Lower leg skin (tissue), 3 donors: ENCODE results near the gene S100Z.

ENCODE experiments used
- POLR2A ChIP-seq, 2 donors: fragments of 450-650 bp; IDR thresholded peaks; one replicate each; pipeline ENCODE4 v1.6.1; 2016 to 2017; ENCODE audit warnings: antibody characterized with exemption in 2 of 2, mild to moderate bottlenecking in 1 of 2, moderate library complexity in 1 of 2
- TF ChIP-seq, protein P1 (sequence below), 3 donors: fragments of 450-650 bp; IDR thresholded peaks; one replicate each; pipeline ENCODE4 v1.5.1; 2016; ENCODE audit warnings: antibody characterized with exemption in 3 of 3, mild to moderate bottlenecking in 3 of 3, moderate library complexity in 2 of 3

- TF ChIP-seq, protein P1, sequence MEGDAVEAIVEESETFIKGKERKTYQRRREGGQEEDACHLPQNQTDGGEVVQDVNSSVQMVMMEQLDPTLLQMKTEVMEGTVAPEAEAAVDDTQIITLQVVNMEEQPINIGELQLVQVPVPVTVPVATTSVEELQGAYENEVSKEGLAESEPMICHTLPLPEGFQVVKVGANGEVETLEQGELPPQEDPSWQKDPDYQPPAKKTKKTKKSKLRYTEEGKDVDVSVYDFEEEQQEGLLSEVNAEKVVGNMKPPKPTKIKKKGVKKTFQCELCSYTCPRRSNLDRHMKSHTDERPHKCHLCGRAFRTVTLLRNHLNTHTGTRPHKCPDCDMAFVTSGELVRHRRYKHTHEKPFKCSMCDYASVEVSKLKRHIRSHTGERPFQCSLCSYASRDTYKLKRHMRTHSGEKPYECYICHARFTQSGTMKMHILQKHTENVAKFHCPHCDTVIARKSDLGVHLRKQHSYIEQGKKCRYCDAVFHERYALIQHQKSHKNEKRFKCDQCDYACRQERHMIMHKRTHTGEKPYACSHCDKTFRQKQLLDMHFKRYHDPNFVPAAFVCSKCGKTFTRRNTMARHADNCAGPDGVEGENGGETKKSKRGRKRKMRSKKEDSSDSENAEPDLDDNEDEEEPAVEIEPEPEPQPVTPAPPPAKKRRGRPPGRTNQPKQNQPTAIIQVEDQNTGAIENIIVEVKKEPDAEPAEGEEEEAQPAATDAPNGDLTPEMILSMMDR (IDR thresholded peaks at IDR 0.05) = no peak
- no peak for TF ChIP-seq POLR2A (IDR thresholded peaks at IDR 0.05)
Measured at GRCh38 chr5:76956033-76956432, 106.2 kb downstream of the S100Z start.
